IMR-90 (cell line): Measurements from ENCODE around the gene EEPD1. TPM values are rescaled to one million over a fixed set of nuclear protein-coding genes. Genes with fewer than 3 reads are reported as not detected.

ENCODE experiments used
- ATAC-seq: fragments of 200-7000 bp; cut with Tn5 transposase; 2 replicates; pipeline ENCODE4 v1.9.1; 2020; ENCODE audit warnings: low read depth, mild to moderate bottlenecking, moderate library complexity
- BruUV-seq: library from RNA; stranded (reverse); fragments of 400-500 nt; replicated peaks from 2 replicates; lab custom pipeline; 2021; lab: Mats Ljungman, UMichigan
- CTCF ChIA-PET: fragments of 300-600 bp; formaldehyde crosslinking; extraction: SDS; loops from one replicate; lab custom pipeline; 2021; ENCODE audit warnings: antibody characterized with exemption; lab: Yijun Ruan, JAX
- POLR2A ChIA-PET: fragments of 300-600 bp; sonication (Branson Sonifier 250); formaldehyde crosslinking; loops from one replicate; lab custom pipeline; 2022; ENCODE audit warnings: antibody characterized with exemption; ENCODE audit not compliant: unreplicated experiment; lab: Charles Lee
- DNase-seq: peaks from one replicate; pipeline ENCODE4 v3.0.0; 2013
- H2AFZ ChIP-seq: replicated peaks from 2 replicates; pipeline ENCODE3; 2013; ENCODE audit warnings: low read length, mild to moderate bottlenecking; ENCODE audit not compliant: poor library complexity
- H2AK5ac ChIP-seq: 2 replicates; pipeline ENCODE4 v1.6.1; 2013; ENCODE audit warnings: low read depth, low read length, inconsistent platforms
- H2AK9ac ChIP-seq: replicated peaks from 2 replicates; pipeline ENCODE3; 2013; ENCODE audit warnings: mild to moderate bottlenecking, low read depth, low read length, moderate library complexity; ENCODE audit not compliant: poor library complexity
- H2BK120ac ChIP-seq: 2 replicates; pipeline ENCODE4 v1.6.1; 2013; ENCODE audit warnings: low read depth, low read length, inconsistent platforms
- H2BK15ac ChIP-seq: 3 replicates; pipeline ENCODE4 v1.6.1; 2013; ENCODE audit warnings: low read depth, low read length, inconsistent platforms
- H2BK20ac ChIP-seq: 2 replicates; pipeline ENCODE4 v1.6.1; 2013; ENCODE audit warnings: low read depth, mild to moderate bottlenecking, inconsistent platforms, low read length, moderate library complexity
- H2BK5ac ChIP-seq: 2 replicates; pipeline ENCODE4 v1.6.1; 2013; ENCODE audit warnings: mild to moderate bottlenecking, low read depth, low read length, inconsistent platforms; ENCODE audit not compliant: poor library complexity, severe bottlenecking
- H3K14ac ChIP-seq: replicated peaks from 2 replicates; pipeline ENCODE4 v1.6.1; 2013; ENCODE audit warnings: low read depth, low read length, inconsistent platforms
- H3K18ac ChIP-seq: 2 replicates; pipeline ENCODE4 v1.6.1; 2013; ENCODE audit warnings: low read depth, low read length, control low read depth
- H3K23ac ChIP-seq: 2 replicates; pipeline ENCODE4 v1.6.1; 2013; ENCODE audit warnings: low read depth, low read length, inconsistent platforms
- H3K27ac ChIP-seq: 2 replicates; pipeline ENCODE4 v1.5.1; 2013; ENCODE audit warnings: mild to moderate bottlenecking, control low read depth, low read length; ENCODE audit not compliant: insufficient read depth
- H3K27me3 ChIP-seq: 2 replicates; pipeline ENCODE4 v1.6.1; 2013; ENCODE audit warnings: low read length; ENCODE audit not compliant: control insufficient read depth, insufficient read depth
- H3K36me3 ChIP-seq: 2 replicates; pipeline ENCODE4 v1.6.1; 2013; ENCODE audit warnings: low read length, mixed read lengths; ENCODE audit not compliant: control insufficient read depth, insufficient read depth
- H3K4ac ChIP-seq: 2 replicates; pipeline ENCODE4 v1.6.1; 2013; ENCODE audit warnings: low read depth, low read length, inconsistent platforms
- H3K4me1 ChIP-seq: 2 replicates; pipeline ENCODE4 v1.6.1; 2013; ENCODE audit warnings: low read length, mixed read lengths; ENCODE audit not compliant: control insufficient read depth, insufficient read depth
- H3K4me2 ChIP-seq: 2 replicates; pipeline ENCODE4 v1.6.1; 2013; ENCODE audit warnings: low read depth, mild to moderate bottlenecking, control low read depth, low read length, moderate library complexity
- H3K4me3 ChIP-seq: 2 replicates; pipeline ENCODE4 v1.5.1; 2013; ENCODE audit warnings: low read depth, mild to moderate bottlenecking, control low read depth, low read length, moderate library complexity; ENCODE audit not compliant: insufficient read depth
- H3K56ac ChIP-seq: 2 replicates; pipeline ENCODE4 v1.6.1; 2013; ENCODE audit warnings: low read length, inconsistent platforms; ENCODE audit not compliant: insufficient read depth; ENCODE audit errors: extremely low read depth
- H3K79me1 ChIP-seq, 2 experiments: 2 replicates each; pipeline ENCODE4 v1.6.1; 2013; ENCODE audit warnings: low read length in 2 of 2, inconsistent platforms in 1 of 2, low read depth in 1 of 2
- H3K9ac ChIP-seq: 2 replicates; pipeline ENCODE4 v1.6.1; 2013; ENCODE audit warnings: low read depth, low read length, control low read depth
- H3K9me1 ChIP-seq: 2 replicates; pipeline ENCODE4 v1.6.1; 2013; ENCODE audit warnings: low read length, inconsistent platforms; ENCODE audit not compliant: insufficient read depth
- H3K9me3 ChIP-seq: 2 replicates; pipeline ENCODE4 v1.6.1; 2013; ENCODE audit warnings: low read length; ENCODE audit not compliant: control insufficient read depth, insufficient read depth
- H4K20me1 ChIP-seq: 2 replicates; pipeline ENCODE4 v1.6.1; 2013; ENCODE audit warnings: low read length, inconsistent platforms; ENCODE audit not compliant: insufficient read depth
- H4K5ac ChIP-seq: 2 replicates; pipeline ENCODE4 v1.6.1; 2013; ENCODE audit warnings: mild to moderate bottlenecking, low read depth, low read length, control low read depth
- H4K8ac ChIP-seq, 2 experiments: 2 replicates each; pipeline ENCODE4 v1.6.1; 2013; ENCODE audit warnings: low read depth in 2 of 2, low read length in 2 of 2, control low read depth in 1 of 2, inconsistent platforms in 1 of 2
- H4K91ac ChIP-seq: 2 replicates; pipeline ENCODE4 v1.6.1; 2013; ENCODE audit warnings: low read depth, low read length, inconsistent platforms; ENCODE audit not compliant: insufficient read depth
- BHLHE40 ChIP-seq: fragments of 150-350 bp; IDR thresholded peaks from 2 replicates; pipeline ENCODE4 v1.6.1; 2016; ENCODE audit warnings: mild to moderate bottlenecking, low read depth, low read length
- CHD1 ChIP-seq: IDR thresholded peaks from 2 replicates; pipeline ENCODE4 v1.6.1; 2012; ENCODE audit warnings: low read depth, low read length, improper control_type of control experiment
- MXI1 ChIP-seq: IDR thresholded peaks from 2 replicates; pipeline ENCODE4 v1.6.1; 2012; ENCODE audit warnings: low read depth, mild to moderate bottlenecking, low read length, moderate library complexity, borderline replicate concordance
- RFX5 ChIP-seq: IDR thresholded peaks from 2 replicates; pipeline ENCODE4 v1.8.0; 2012; ENCODE audit warnings: low read depth, mild to moderate bottlenecking, low read length, moderate library complexity
- WGBS, 2 experiments: methylation state at CpG; one replicate each; pipeline versions ENCODE4 v1.1.5 to v1.1.7; 2013; ENCODE audit warnings: missing lambda C conversion rate in 2 of 2; ENCODE audit not compliant: insufficient read length in 1 of 2; ENCODE audit errors: extremely low coverage in 2 of 2; 5-methylcytosine and 5-hydroxymethylcytosine counted together
- dilution Hi-C: fragments of 300-500 bp; cut with HindIII; formaldehyde crosslinking; loops from one replicate; pipeline ENCODE4 v1.14.3; 2018; ENCODE audit warnings: low sequenced_read_pairs; ENCODE audit not compliant: unreplicated experiment
- in situ Hi-C: fragments of 300-500 bp; cut with MboI; formaldehyde crosslinking; loops from 3 replicates; pipeline ENCODE4 v1.14.3; 2019; ENCODE audit warnings: low sequenced_read_pairs, inconsistent platforms, mixed read lengths
- intact Hi-C: fragments of 100-400 bp; cut with micrococcal nuclease; formaldehyde crosslinking; loops from 2 replicates; pipeline ENCODE4 v1.10.0; 2022
- polyA plus RNA-seq, 3 experiments: library from polyadenylated mRNA; depleted of rRNA; stranded (reverse); fragments of >200 nt; gene quantifications; 2 replicates each; pipeline ENCODE4 v1.2.3, GENCODE V29; 2012; ENCODE audit warnings: low replicate concordance in 1 of 3
- total RNA-seq: library from RNA; depleted of rRNA; stranded (reverse); fragments of >200 nt; gene quantifications from 2 replicates; pipeline ENCODE4 v1.2.3, GENCODE V29; 2012

Gene EEPD1
- total and polyA plus RNA-seq, 2 of the 4 experiments (the other 2 are of a cell fraction) = 7.3 to 15.2 TPM

DNA sequence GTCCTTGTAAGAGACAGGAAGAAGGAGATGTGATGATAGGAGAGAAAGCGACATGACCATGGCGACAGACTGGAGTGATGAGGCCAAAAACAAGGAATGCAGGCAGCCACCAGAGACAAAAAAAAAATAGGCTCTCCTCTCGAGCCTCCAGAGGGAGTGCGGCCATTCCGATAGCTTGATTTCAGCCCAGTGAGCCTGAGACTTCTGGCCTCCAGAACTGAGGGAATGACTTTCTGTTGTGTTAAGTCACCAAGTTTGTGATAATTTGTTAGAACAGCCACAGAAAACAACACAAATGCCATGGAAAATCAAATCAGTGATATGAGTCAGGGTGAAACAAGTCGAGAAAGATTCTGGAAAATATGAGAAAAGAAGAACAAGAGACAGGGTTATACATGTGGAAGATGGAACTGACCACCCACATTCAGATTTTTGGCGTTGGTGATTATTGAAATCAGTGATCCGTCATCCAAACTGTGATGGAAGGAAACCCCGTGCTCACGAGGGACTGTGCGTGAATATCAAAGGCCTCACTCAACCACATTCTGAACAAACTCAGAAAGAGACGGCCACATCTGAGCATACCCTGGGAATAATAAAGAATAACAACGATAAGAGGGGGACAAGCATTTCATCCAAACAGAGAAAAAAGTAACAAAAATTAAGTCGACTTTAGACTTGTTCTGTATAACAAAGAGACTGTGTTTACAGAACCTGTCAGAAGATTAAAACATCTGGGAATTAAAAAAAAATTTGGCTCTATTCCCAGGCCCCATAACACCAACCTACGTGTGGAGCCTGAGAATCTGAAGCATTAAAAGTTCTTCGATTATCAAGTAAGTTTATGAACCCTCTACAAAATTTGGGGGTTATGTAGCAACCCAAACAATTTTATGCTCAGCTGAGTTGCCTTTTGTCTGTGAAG is 72.1 kb downstream of the EEPD1 start:
- H3K4ac ChIP-seq = peak overlapping the region; percentile 23
- intact Hi-C loops = no loop called here
- TF ChIP-seq BHLHE40 (no peak), CHD1 (no peak), MXI1 (no peak), RFX5 (no peak)
- peak overlapping the region; percentile 17 for H3K14ac ChIP-seq
- no peak overlapping the region for H3K56ac ChIP-seq
- 0 out of 2 replicates have a peak overlapping the region, but pooled peaks have one; percentile 16 for H4K91ac ChIP-seq
- H2AFZ ChIP-seq = no peak overlapping the region
- no peaks in the 10 kb centered on the region for H3K9me3 ChIP-seq
- no TSS peak for BruUV-seq
- peak overlapping the region; percentile 90 for H4K5ac ChIP-seq
- no peak overlapping the region for H3K4me3 ChIP-seq
- in situ Hi-C loops = no loop called here
- H3K18ac ChIP-seq = peak overlapping the region; percentile 89
- H2BK15ac ChIP-seq = peak overlapping the region; percentile 16; the same call in 1 of the 3 replicates
- peak overlapping the region; percentile 4; the same call in 1 of the 2 replicates for H2BK120ac ChIP-seq
- no CpG with 5 or more reads among the region's 16 CpGs for WGBS, 2 experiments
- no peak overlapping the region for H2AK9ac ChIP-seq
- peak overlapping the region; percentile 17; the same call in 1 of the 2 replicates for H2AK5ac ChIP-seq
- H3K9ac ChIP-seq = no peak overlapping the region
- H3K4me1 ChIP-seq = peaks cover 9% of the 10 kb centered on the region
- no peak overlapping the region for H2BK5ac ChIP-seq
- H3K4me2 ChIP-seq = peak overlapping the region; percentile 64
- DNase-seq (peak; percentile 66), ATAC-seq (no peak)
- ChIA-PET CTCF (no interaction called here), POLR2A (no interaction called here)
- peaks cover 6% of the 10 kb centered on the region; the same call in 1 of the 2 replicates for H3K9me1 ChIP-seq
- no peaks in the 10 kb centered on the region for H3K36me3 ChIP-seq
- H2BK20ac ChIP-seq = no peak overlapping the region
- H4K8ac ChIP-seq = peak overlapping the region; percentile 53 to 55; a peak in 2 of 4 replicates
- H3K23ac ChIP-seq = no peak overlapping the region
- no peaks in the 10 kb centered on the region for H4K20me1 ChIP-seq
- H3K79me1 ChIP-seq = peaks cover 0 to 2% of the 10 kb centered on the region in 2 experiments; a peak in 2 of 4 replicates
- H3K27me3 ChIP-seq = no peaks in the 10 kb centered on the region
- dilution Hi-C loops = no loop called here
- peak overlapping the region; percentile 89; the same call in 1 of the 2 replicates for H3K27ac ChIP-seq
